K562 (cell line): Measurements from ENCODE around the gene SPRN. TPM values are rescaled to one million over a fixed set of nuclear protein-coding genes. Genes with fewer than 3 reads are reported as not detected.

Source experiments
- ATAC-seq: fragments of 200-7000 bp; cut with Tn5 transposase; 3 replicates; pipeline ENCODE4 v1.9.1; 2020; ENCODE audit warnings: moderate library complexity
- BruUV-seq: library from RNA; stranded (reverse); fragments of 400-500 nt; replicated peaks from 2 replicates; lab custom pipeline; 2021; lab: Mats Ljungman, UMichigan
- CTCF ChIA-PET: fragments of 300-600 bp; formaldehyde crosslinking; extraction: SDS; loops from one replicate; lab custom pipeline; 2021; ENCODE audit warnings: low intra/inter-chr PET ratio; lab: Yijun Ruan, JAX
- POLR2A ChIA-PET: fragments of 300-600, 350-650 bp; sonication (Branson Sonifier 250); formaldehyde crosslinking; extraction: SDS; loops from one replicate; lab custom pipeline; 2021; ENCODE audit warnings: antibody characterized with exemption, inconsistent platforms; lab: Yijun Ruan, JAX
- DNase-seq, 4 experiments: peaks; one replicate each; pipeline versions ENCODE4 v3.0.0 to v3.0.0-alpha.2; 2011 to 2018; ENCODE audit warnings: low spot score in 3 of 4, mixed read lengths in 3 of 4; ENCODE audit errors: extremely low read depth in 1 of 4
- FAIRE-seq: peaks from 2 replicates; lab custom pipeline; 2011; peaks lifted over from hg19 to GRCh38; lab: Jason Lieb, UNC
- H2AFZ ChIP-seq: 2 replicates; pipeline ENCODE4 v1.6.0; 2011; ENCODE audit warnings: low read depth, low read length, control low read depth, inconsistent platforms
- H3K27ac ChIP-seq: fragments of 200-600 bp; 3 replicates; pipeline ENCODE4 v1.8.0; 2011; ENCODE audit warnings: low read depth, mild to moderate bottlenecking, control low read depth, inconsistent platforms, low read length, moderate library complexity, mixed read lengths; ENCODE audit errors: extremely low read depth
- H3K27me3 ChIP-seq, 2 experiments: fragments of 300-600 bp in 1 of 2; 2 replicates in 1 of 2; 3 replicates in 1 of 2; pipeline versions ENCODE4 v1.6.0 to v1.8.0; 2011; ENCODE audit warnings: inconsistent platforms in 2 of 2, low read length in 2 of 2, mild to moderate bottlenecking in 1 of 2, mixed read lengths in 1 of 2, moderate library complexity in 1 of 2; ENCODE audit not compliant: control insufficient read depth in 2 of 2, insufficient read depth in 2 of 2
- H3K36me3 ChIP-seq: fragments of 300-600 bp; 3 replicates; pipeline ENCODE4 v1.8.0; 2011; ENCODE audit warnings: mild to moderate bottlenecking, low read length, inconsistent platforms; ENCODE audit not compliant: control insufficient read depth, insufficient read depth
- H3K4me1 ChIP-seq, 2 experiments: fragments of 200-600 bp in 1 of 2; replicated peaks in 1 of 2; 2 replicates in 1 of 2; 3 replicates in 1 of 2; pipeline versions ENCODE4 v1.5.1 to v1.8.0; 2011; ENCODE audit warnings: inconsistent platforms in 2 of 2, low read length in 2 of 2, mild to moderate bottlenecking in 1 of 2, mixed read lengths in 1 of 2, moderate library complexity in 1 of 2; ENCODE audit not compliant: control insufficient read depth in 2 of 2, insufficient read depth in 2 of 2
- H3K4me2 ChIP-seq: 2 replicates; pipeline ENCODE4 v1.6.1; 2011; ENCODE audit warnings: low read length, control low read depth, inconsistent platforms, mixed read lengths; ENCODE audit not compliant: insufficient read depth
- H3K4me3 ChIP-seq: fragments of 200-600 bp; sonication (generic), shearing (Covaris generic); 2 replicates; pipeline ENCODE4 v1.5.1; 2016; ENCODE audit warnings: control low read depth, inconsistent platforms
- H3K79me2 ChIP-seq: fragments of 200-600 bp; 3 replicates; pipeline ENCODE4 v1.8.0; 2011; ENCODE audit warnings: low read length, inconsistent platforms; ENCODE audit not compliant: control insufficient read depth, insufficient read depth
- H3K9ac ChIP-seq, 2 experiments: 2 replicates each; pipeline versions ENCODE4 v1.6.0 to v1.6.1; 2011; ENCODE audit warnings: low read depth in 2 of 2, low read length in 2 of 2, control low read depth in 1 of 2, inconsistent platforms in 1 of 2, mild to moderate bottlenecking in 1 of 2, mixed read lengths in 1 of 2; ENCODE audit not compliant: insufficient read depth in 1 of 2
- H3K9me1 ChIP-seq: one replicate; pipeline ENCODE4 v1.6.0; 2011; ENCODE audit warnings: inconsistent platforms, mild to moderate bottlenecking, low read length, moderate library complexity; ENCODE audit not compliant: control insufficient read depth, insufficient read depth
- H3K9me3 ChIP-seq: replicated peaks from 2 replicates; pipeline ENCODE4 v1.5.1; 2011; ENCODE audit warnings: low read depth, low read length, inconsistent platforms; ENCODE audit not compliant: control insufficient read depth, insufficient read depth
- H4K20me1 ChIP-seq: replicated peaks from 2 replicates; pipeline ENCODE4 v1.6.1; 2011; ENCODE audit warnings: low read length, inconsistent platforms, mixed read lengths; ENCODE audit not compliant: control insufficient read depth, insufficient read depth
- BRF2 ChIP-seq: IDR thresholded peaks from 3 replicates; pipeline ENCODE4 v1.6.1; 2011; ENCODE audit warnings: borderline replicate concordance, mild to moderate bottlenecking; ENCODE audit not compliant: insufficient read length, insufficient read depth
- E2F3 ChIP-seq: fragments of 250-450 bp; sonication (Bioruptor Pico); IDR thresholded peaks from 2 replicates; pipeline ENCODE4 v1.4.0; 2020; ENCODE audit warnings: mild to moderate bottlenecking
- GTF2A2 ChIP-seq: IDR thresholded peaks from 2 replicates; pipeline ENCODE4 v1.6.1; 2016; ENCODE audit warnings: mild to moderate bottlenecking, missing genetic modification characterization, missing compliant biosample characterization
- HNRNPLL ChIP-seq: fragments of 200-400 bp; formaldehyde crosslinking; IDR thresholded peaks from 2 replicates; pipeline ENCODE4 v1.6.1; 2017; ENCODE audit warnings: low read length, low read depth, mild to moderate bottlenecking; ENCODE audit not compliant: poor library complexity, severe bottlenecking
- IRF2 ChIP-seq: sonication (generic); formaldehyde crosslinking; IDR thresholded peaks from 2 replicates; pipeline ENCODE4 v1.8.1; 2022; ENCODE audit warnings: mild to moderate bottlenecking, missing genetic modification reagents
- TOE1 ChIP-seq, 2 experiments: fragments of 450-650 bp in 1 of 2; sonication (generic) in 1 of 2; formaldehyde crosslinking in 1 of 2; IDR thresholded peaks; 2 replicates each; pipeline versions ENCODE4 v1.7.1 to v1.8.0; 2016 to 2022; ENCODE audit warnings: borderline replicate concordance in 2 of 2, mild to moderate bottlenecking in 2 of 2, antibody characterized with exemption in 1 of 2, inconsistent platforms in 1 of 2, low read depth in 1 of 2, missing genetic modification reagents in 1 of 2, moderate library complexity in 1 of 2
- ZNF407 ChIP-seq: fragments of 450-650 bp; IDR thresholded peaks from 2 replicates; pipeline ENCODE4 v1.6.1; 2016; ENCODE audit warnings: low read depth
- ZNF76 ChIP-seq: fragments of 250-450 bp; sonication (Bioruptor Pico); IDR thresholded peaks from 2 replicates; pipeline ENCODE4 v1.4.0; 2020; ENCODE audit warnings: mild to moderate bottlenecking, moderate library complexity, borderline replicate concordance
- WGBS: fragments of 100-300 bp; shearing (Covaris generic); methylation state at CpG from one replicate; pipeline ENCODE4 v1.1.6; 2016; ENCODE audit warnings: low coverage, mixed read lengths; ENCODE audit not compliant: insufficient coverage; ENCODE audit errors: missing lambda C conversion rate; 5-methylcytosine and 5-hydroxymethylcytosine counted together
- in situ Hi-C: fragments of 300-500 bp; cut with MboI; formaldehyde crosslinking; loops from 4 replicates; pipeline ENCODE4 v1.15.0; 2018; ENCODE audit warnings: inconsistent platforms, mixed read lengths
- intact Hi-C: fragments of 100-400 bp; cut with micrococcal nuclease; formaldehyde crosslinking; loops from 2 replicates; pipeline ENCODE4 v1.14.2; 2022
- polyA plus RNA-seq, 8 experiments: library from polyadenylated mRNA; depleted of rRNA in 4 of 8; stranded (reverse) in 5 of 8; unstranded in 3 of 8; fragments of >200 nt; fragmentation: Nextera tagmentation in 2 of 8; fragmentation: Illumina TruSeq in 1 of 8; extraction: Ambion mirVana in 2 of 8; extraction: Trizol in 1 of 8; gene quantifications; 2 replicates each; pipeline versions ENCODE4 v1.2.1 to v1.2.3, GENCODE V29; 2011 to 2014; ENCODE audit warnings: inconsistent platforms in 1 of 8, missing spikeins in 1 of 8
- total RNA-seq, 7 experiments: library from RNA; depleted of rRNA in 6 of 7; stranded (reverse); fragments of >200 nt in 6 of 7; fragmentation: Illumina TruSeq in 2 of 7; extraction: Trizol in 2 of 7; gene quantifications; 2 replicates each; pipeline versions ENCODE4 v1.2.1 to v1.2.3, GENCODE V29; 2011 to 2021; ENCODE audit warnings: low replicate concordance in 1 of 7

The SPRN gene
- total and polyA plus RNA-seq, 9 of the 15 experiments (the other 6 are each of a cell fraction or from before 2014, with no cell fraction given), result 0.04 TPM; not detected in 8

GRCh38 chr10:133445751-133446708, 21.6 kb upstream of the SPRN start:
- Histone ChIP-seq H3K9ac (no peak overlapping the region), H3K36me3 (no peaks in the 10 kb centered on the region), H3K4me2 (no peak overlapping the region), H3K9me3 (peaks cover 4% of the 10 kb centered on the region; the same call in 1 of the 2 replicates), H3K4me1 (peaks cover 0 to 12% of the 10 kb centered on the region in 2 experiments; a peak in 1 of 5 replicates), H4K20me1 (no peaks in the 10 kb centered on the region), H3K79me2 (no peaks in the 10 kb centered on the region), H3K9me1 (no peaks in the 10 kb centered on the region), H3K27me3 (no peaks in the 10 kb centered on the region; a peak in 1 of 5 replicates), H3K27ac (no peak overlapping the region), H2AFZ (no peak overlapping the region), H3K4me3 (no peak overlapping the region)
- POLR2A ChIA-PET, result interaction anchor here (0.5 kb wide), 1 partner anchor 12 kb away, joined by 3 read pairs; no protein-coding TSS in a partner anchor
- in situ Hi-C loops, result no loop called here
- CTCF ChIA-PET, result no interaction called here
- WGBS, result 29% methylated on average over 28 of the region's 80 CpGs
- no TSS peak for BruUV-seq
- FAIRE-seq (no peak), ATAC-seq (no peak), DNase-seq (no peak)
- intact Hi-C loops, result no loop called here
- TF ChIP-seq TOE1 (IDR thresholded peaks at IDR 0.05; ENCODE audit: borderline replicate concordance), result no peak
- TF ChIP-seq TOE1 (CRISPR knock-in tag; IDR thresholded peaks at IDR 0.05; ENCODE audit: borderline replicate concordance, low read depth), result no peak
- TF ChIP-seq HNRNPLL, result no peak
- no peak for TF ChIP-seq BRF2
- TF ChIP-seq E2F3 (CRISPR knock-in tag), result no peak
- TF ChIP-seq ZNF76 (CRISPR knock-in tag), result no peak
- TF ChIP-seq GTF2A2 (tag), result no peak
- no peak for TF ChIP-seq IRF2 (CRISPR knock-in tag)
- no peak for TF ChIP-seq ZNF407
